CD4-positive, alpha-beta memory T cell (primary cell): ENCODE results near the gene TXNL4B. TPM values are rescaled to one million over a fixed set of nuclear protein-coding genes. Genes with fewer than 3 reads are reported as not detected.
A peak's percentile ranks its signal among the peaks of the same experiment; 100 is the strongest.

Experiments used
- CTCF ChIA-PET: fragments of 350-600 bp; sonication (Branson Sonifier 250); formaldehyde crosslinking; loops from one replicate; lab custom pipeline; 2021; ENCODE audit warnings: inconsistent platforms; ENCODE audit not compliant: partially characterized antibody; lab: Charles Lee
- POLR2A ChIA-PET: fragments of 350-600 bp; sonication (Branson Sonifier 250); formaldehyde crosslinking; loops from one replicate; lab custom pipeline; 2021; ENCODE audit not compliant: partially characterized antibody; lab: Charles Lee
- DNase-seq, 5 donors: peaks; one replicate each; pipeline versions ENCODE4 v3.0.0 to v3.0.0-alpha.2; 2020 to 2022; ENCODE audit warnings: mixed read lengths in 1 of 5
- H3K27ac ChIP-seq: one replicate; pipeline ENCODE4 v1.7.0; 2013; ENCODE audit warnings: low read depth, low read length
- H3K27me3 ChIP-seq: 2 replicates; pipeline ENCODE4 v1.7.0; 2013; ENCODE audit warnings: mild to moderate bottlenecking, low read length, moderate library complexity; ENCODE audit not compliant: insufficient read depth
- H3K36me3 ChIP-seq: 2 replicates; pipeline ENCODE4 v1.7.0; 2013; ENCODE audit warnings: mild to moderate bottlenecking, low read length, moderate library complexity; ENCODE audit not compliant: insufficient read depth
- H3K4me1 ChIP-seq: 2 replicates; pipeline ENCODE4 v1.7.0; 2013; ENCODE audit warnings: mild to moderate bottlenecking, low read length, moderate library complexity; ENCODE audit not compliant: insufficient read depth
- H3K4me3 ChIP-seq, 2 donors: one replicate each; pipeline ENCODE4 v1.7.0; 2013; ENCODE audit warnings: low read length in 2 of 2, mild to moderate bottlenecking in 1 of 2
- H3K9me3 ChIP-seq, 2 donors: one replicate each; pipeline ENCODE4 v1.7.0; 2013; ENCODE audit warnings: low read length in 2 of 2, control low read depth in 1 of 2; ENCODE audit not compliant: control insufficient read depth in 1 of 2
- H3K27ac Mint-ChIP-seq, 7 donors: one replicate each; pipeline ENCODE4 v1.8.0; 2020 to 2021; ENCODE audit warnings: mixed read lengths in 7 of 7, mild to moderate bottlenecking in 6 of 7, inconsistent platforms in 3 of 7, moderate library complexity in 3 of 7
- H3K27me3 Mint-ChIP-seq, 2 donors: one replicate each; pipeline ENCODE4 v1.8.0; 2020 to 2021; ENCODE audit warnings: mixed read lengths in 2 of 2
- H3K36me3 Mint-ChIP-seq, 2 donors: one replicate each; pipeline ENCODE4 v1.8.0; 2020 to 2021; ENCODE audit warnings: mixed read lengths in 2 of 2, inconsistent platforms in 1 of 2, mild to moderate bottlenecking in 1 of 2
- H3K4me1 Mint-ChIP-seq, 4 donors: one replicate each; pipeline ENCODE4 v1.8.0; 2020 to 2021; ENCODE audit warnings: mixed read lengths in 4 of 4, mild to moderate bottlenecking in 1 of 4
- H3K4me3 Mint-ChIP-seq, 8 donors: one replicate each; pipeline ENCODE4 v1.8.0; 2020 to 2021; ENCODE audit warnings: mixed read lengths in 8 of 8, mild to moderate bottlenecking in 7 of 8, moderate library complexity in 6 of 8, inconsistent platforms in 3 of 8
- H3K9me3 Mint-ChIP-seq, 8 donors: one replicate each; pipeline ENCODE4 v1.8.0; 2020 to 2021; ENCODE audit warnings: mixed read lengths in 8 of 8, mild to moderate bottlenecking in 5 of 8, inconsistent platforms in 3 of 8, moderate library complexity in 1 of 8
- intact Hi-C: fragments of 100-400 bp; cut with micrococcal nuclease; formaldehyde crosslinking; loops from one replicate; pipeline ENCODE4 v1.15.1; 2023
- polyA plus RNA-seq, 2 donors: library from polyadenylated mRNA; unstranded; fragments of 300-500 nt; fragmentation: Illumina TruSeq; gene quantifications; one replicate each; pipeline ENCODE4 v1.2.3, GENCODE V29; 2021
- total RNA-seq, 2 experiments: library from RNA; stranded (reverse); gene quantifications; one replicate each; pipeline ENCODE4 v1.2.3, GENCODE V29; 2021

Gene TXNL4B
- total and polyA plus RNA-seq, 4 experiments from 2014 or later = 11.3 to 26.1 (median 18.1) TPM

DNA sequence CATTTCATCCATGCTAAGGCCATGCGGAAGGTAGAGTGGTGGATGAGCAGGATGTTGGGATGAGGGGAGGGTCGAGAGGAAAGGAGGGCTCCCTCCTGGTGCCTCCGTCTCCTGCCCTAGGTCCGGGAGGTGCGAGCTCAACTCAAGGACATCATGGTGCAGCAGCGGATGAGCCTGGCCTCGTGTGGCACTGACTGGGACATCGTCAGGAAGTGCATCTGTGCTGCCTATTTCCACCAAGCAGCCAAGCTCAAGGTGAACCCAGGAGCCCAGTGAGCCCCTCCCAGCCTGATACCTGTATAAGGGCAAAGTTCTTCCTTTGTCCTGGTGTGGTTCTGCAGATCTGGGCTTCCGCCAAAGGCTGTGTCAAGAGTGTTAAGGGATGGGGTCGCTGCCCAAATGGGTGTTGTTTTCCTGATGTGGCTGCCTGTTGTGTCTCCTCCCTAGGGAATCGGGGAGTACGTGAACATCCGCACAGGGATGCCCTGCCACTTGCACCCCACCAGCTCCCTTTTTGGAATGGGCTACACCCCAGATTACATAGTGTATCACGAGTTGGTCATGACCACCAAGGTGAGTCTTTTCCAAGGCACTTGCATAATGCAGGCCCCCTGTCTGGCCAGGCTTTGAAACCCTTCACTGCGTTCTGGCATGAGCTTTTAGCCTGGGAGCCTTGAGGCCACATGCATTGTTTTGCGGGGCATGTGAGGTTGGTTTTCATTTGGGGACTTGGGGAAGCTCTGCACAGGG, 15.1 kb upstream of the TXNL4B start:
- Histone ChIP-seq H3K4me1 (no peaks in the 10 kb centered on the region), H3K27me3 (no peaks in the 10 kb centered on the region), H3K27ac (no peak overlapping the region), H3K9me3 (no peaks in the 10 kb centered on the region), H3K36me3 (peaks cover 87% of the 10 kb centered on the region), H3K4me3 (no peak overlapping the region)
- intact Hi-C loops = no loop called here
- H3K4me1 Mint-ChIP-seq = no peaks in the 10 kb centered on the region
- ChIA-PET POLR2A (no interaction called here), CTCF (no interaction called here)
- no peaks in the 10 kb centered on the region for H3K27me3 Mint-ChIP-seq
- H3K27ac Mint-ChIP-seq = no peak overlapping the region
- no peak for DNase-seq
- H3K9me3 Mint-ChIP-seq = peaks cover 0 to 2% (median 0%) of the 10 kb centered on the region in 8 donors
- peaks cover 78 to 98% of the 10 kb centered on the region in 2 donors for H3K36me3 Mint-ChIP-seq
- no peak overlapping the region for H3K4me3 Mint-ChIP-seq

- intact Hi-C loops = no loop called here
- no peaks in the 10 kb centered on the region for H3K4me1 ChIP-seq
- Mint-ChIP-seq H3K36me3 (peaks cover 84 to 100% of the 10 kb centered on the region in 2 donors), H3K27me3 (no peaks in the 10 kb centered on the region), H3K9me3 (no peaks in the 10 kb centered on the region), H3K4me3 (no peak overlapping the region), H3K27ac (peak overlapping the region in 1 of 7 donors; percentile 42), H3K4me1 (no peaks in the 10 kb centered on the region)
- no peaks in the 10 kb centered on the region for H3K27me3 ChIP-seq
- H3K27ac ChIP-seq = no peak overlapping the region
- ChIA-PET POLR2A (interaction anchor here (1.6 kb wide), 1 partner anchor 12 kb away, joined by 3 read pairs; no protein-coding TSS in a partner anchor), CTCF (no interaction called here)
- peaks cover 98% of the 10 kb centered on the region for H3K36me3 ChIP-seq
- no peaks in the 10 kb centered on the region for H3K9me3 ChIP-seq
- no peak overlapping the region for H3K4me3 ChIP-seq
- no peak for DNase-seq
These were observed 14.0 kb upstream of the TXNL4B start for GRCh38 chr16:72107371-72107770.

- Mint-ChIP-seq H3K27me3 (no peaks in the 10 kb centered on the region), H3K4me1 (no peaks in the 10 kb centered on the region), H3K9me3 (no peaks in the 10 kb centered on the region), H3K36me3 (peaks cover 85 to 100% of the 10 kb centered on the region in 2 donors), H3K4me3 (no peak overlapping the region), H3K27ac (no peak overlapping the region)
- POLR2A ChIA-PET = no interaction called here
- H3K4me1 ChIP-seq = no peaks in the 10 kb centered on the region
- H3K27me3 ChIP-seq = no peaks in the 10 kb centered on the region
- intact Hi-C loops = no loop called here
- no peak for DNase-seq
- no peak overlapping the region for H3K27ac ChIP-seq
- no peaks in the 10 kb centered on the region for H3K9me3 ChIP-seq
- H3K36me3 ChIP-seq = peaks cover 99% of the 10 kb centered on the region
- no peak overlapping the region for H3K4me3 ChIP-seq
- CTCF ChIA-PET = no interaction called here
These were observed 12.6 kb upstream of the TXNL4B start for GRCh38 chr16:72105978-72106377.

DNA sequence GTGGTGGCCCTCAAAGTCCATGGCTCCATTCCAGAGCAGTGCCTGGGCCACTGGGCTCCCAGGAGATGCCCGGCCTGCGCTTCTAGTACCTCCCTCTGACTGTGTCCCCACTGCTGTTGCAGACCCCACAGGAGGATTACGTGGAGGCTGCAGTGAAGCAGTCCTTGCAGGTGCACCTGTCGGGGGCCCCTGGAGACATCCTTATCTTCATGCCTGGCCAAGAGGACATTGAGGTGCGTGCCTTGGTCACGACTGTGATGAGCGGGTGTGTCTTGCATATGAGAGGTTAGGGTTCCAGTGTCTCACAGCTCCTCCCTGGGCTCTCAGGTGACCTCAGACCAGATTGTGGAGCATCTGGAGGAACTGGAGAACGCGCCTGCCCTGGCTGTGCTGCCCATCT, 11.5 kb upstream of the TXNL4B start:
- no peak for DNase-seq
- no peaks in the 10 kb centered on the region for H3K4me1 Mint-ChIP-seq
- no peak overlapping the region for H3K27ac Mint-ChIP-seq
- Histone ChIP-seq H3K9me3 (no peaks in the 10 kb centered on the region), H3K4me1 (no peaks in the 10 kb centered on the region), H3K27ac (no peak overlapping the region), H3K36me3 (peaks cover 100% of the 10 kb centered on the region), H3K27me3 (no peaks in the 10 kb centered on the region), H3K4me3 (no peak overlapping the region)
- no peaks in the 10 kb centered on the region for H3K27me3 Mint-ChIP-seq
- ChIA-PET POLR2A (interaction anchor here (1.4 kb wide), 1 partner anchor 10 kb away, joined by 3 read pairs; no protein-coding TSS in a partner anchor), CTCF (no interaction called here)
- no peak overlapping the region for H3K4me3 Mint-ChIP-seq
- intact Hi-C loops = no loop called here
- H3K9me3 Mint-ChIP-seq = no peaks in the 10 kb centered on the region
- peaks cover 82 to 100% of the 10 kb centered on the region in 2 donors for H3K36me3 Mint-ChIP-seq

- ChIA-PET CTCF (no interaction called here), POLR2A (no interaction called here)
- H3K27ac Mint-ChIP-seq = no peak overlapping the region
- no peak overlapping the region for H3K4me3 ChIP-seq
- H3K36me3 ChIP-seq = peaks cover 99% of the 10 kb centered on the region
- intact Hi-C loops = no loop called here
- H3K27me3 ChIP-seq = no peaks in the 10 kb centered on the region
- no peaks in the 10 kb centered on the region for H3K9me3 Mint-ChIP-seq
- H3K4me1 Mint-ChIP-seq = peaks cover 0 to 5% (median 2%) of the 10 kb centered on the region in 4 donors
- H3K4me3 Mint-ChIP-seq = no peak overlapping the region
- no peak for DNase-seq
- peaks cover 88 to 99% of the 10 kb centered on the region in 2 donors for H3K36me3 Mint-ChIP-seq
- no peak overlapping the region for H3K27ac ChIP-seq
- H3K9me3 ChIP-seq = no peaks in the 10 kb centered on the region
- H3K4me1 ChIP-seq = peaks cover under 1% of the 10 kb centered on the region
- no peaks in the 10 kb centered on the region for H3K27me3 Mint-ChIP-seq
These were observed 7.8 kb upstream of the TXNL4B start for GRCh38 chr16:72101195-72101594.

- peak overlapping the region in 1 of 7 donors; percentile 83 for H3K27ac Mint-ChIP-seq
- H3K27ac ChIP-seq = no peak overlapping the region
- no peaks in the 10 kb centered on the region for H3K27me3 ChIP-seq
- peaks cover 18% of the 10 kb centered on the region for H3K4me1 ChIP-seq
- no peak overlapping the region for H3K4me3 ChIP-seq
- H3K36me3 Mint-ChIP-seq = peaks cover 81 to 88% of the 10 kb centered on the region in 2 donors
- peaks cover 87% of the 10 kb centered on the region for H3K36me3 ChIP-seq
- no peaks in the 10 kb centered on the region for H3K9me3 Mint-ChIP-seq
- peaks cover 15 to 21% (median 17%) of the 10 kb centered on the region in 4 donors for H3K4me1 Mint-ChIP-seq
- H3K9me3 ChIP-seq = no peaks in the 10 kb centered on the region
- ChIA-PET POLR2A (no interaction called here), CTCF (interaction anchor here (1.4 kb wide), 2 partner anchors 14 to 33 kb away, joined by 3 to 4 read pairs; no protein-coding TSS in a partner anchor)
- no peaks in the 10 kb centered on the region for H3K27me3 Mint-ChIP-seq
- intact Hi-C loops = loop anchor here (1.0 to 10.0 kb wide), 2 partner anchors 33 to 375 kb away; partner anchors contain the start of gene PHLPP2
- DNase-seq = peak; percentile 19 to 46 (median 38)
- no peak overlapping the region for H3K4me3 Mint-ChIP-seq
These were observed 6.0 kb upstream of the TXNL4B start for GRCh38 chr16:72099377-72099818.

GRCh38 chr16:72098936-72099335, 5.5 kb upstream of the TXNL4B start:
- Histone ChIP-seq H3K27me3 (no peaks in the 10 kb centered on the region), H3K9me3 (no peaks in the 10 kb centered on the region), H3K27ac (no peak overlapping the region), H3K4me1 (peaks cover 21% of the 10 kb centered on the region), H3K36me3 (peaks cover 83% of the 10 kb centered on the region), H3K4me3 (no peak overlapping the region)
- no peak overlapping the region for H3K4me3 Mint-ChIP-seq
- CTCF ChIA-PET = interaction anchor here (1.4 kb wide), 1 partner anchor 32 kb away, joined by 4 read pairs; no protein-coding TSS in a partner anchor
- POLR2A ChIA-PET = no interaction called here
- H3K27ac Mint-ChIP-seq = peak overlapping the region in 1 of 7 donors; percentile 12
- no peak for DNase-seq
- no peaks in the 10 kb centered on the region for H3K27me3 Mint-ChIP-seq
- intact Hi-C loops = loop anchor here (1.0 to 10.0 kb wide), 2 partner anchors 33 to 374 kb away; partner anchors contain the start of gene PHLPP2
- H3K9me3 Mint-ChIP-seq = no peaks in the 10 kb centered on the region
- peaks cover 76 to 87% of the 10 kb centered on the region in 2 donors for H3K36me3 Mint-ChIP-seq
- H3K4me1 Mint-ChIP-seq = peaks cover 17 to 22% (median 20%) of the 10 kb centered on the region in 4 donors
